NCI-H446 treated with DMSO at 0.1 percent for 48 hours (cell line): ENCODE measurements around the gene ADIRF.
"Not testable (repeated sequence)": the region's sequence is repeated elsewhere in the genome, so short reads cannot be mapped to it uniquely, and the experiment has no call there.

Source experiments
- DNase-seq: peaks from one replicate; lab custom pipeline; 2025; lab: John Stamatoyannopoulos, UW

Gene ADIRF

DNA sequence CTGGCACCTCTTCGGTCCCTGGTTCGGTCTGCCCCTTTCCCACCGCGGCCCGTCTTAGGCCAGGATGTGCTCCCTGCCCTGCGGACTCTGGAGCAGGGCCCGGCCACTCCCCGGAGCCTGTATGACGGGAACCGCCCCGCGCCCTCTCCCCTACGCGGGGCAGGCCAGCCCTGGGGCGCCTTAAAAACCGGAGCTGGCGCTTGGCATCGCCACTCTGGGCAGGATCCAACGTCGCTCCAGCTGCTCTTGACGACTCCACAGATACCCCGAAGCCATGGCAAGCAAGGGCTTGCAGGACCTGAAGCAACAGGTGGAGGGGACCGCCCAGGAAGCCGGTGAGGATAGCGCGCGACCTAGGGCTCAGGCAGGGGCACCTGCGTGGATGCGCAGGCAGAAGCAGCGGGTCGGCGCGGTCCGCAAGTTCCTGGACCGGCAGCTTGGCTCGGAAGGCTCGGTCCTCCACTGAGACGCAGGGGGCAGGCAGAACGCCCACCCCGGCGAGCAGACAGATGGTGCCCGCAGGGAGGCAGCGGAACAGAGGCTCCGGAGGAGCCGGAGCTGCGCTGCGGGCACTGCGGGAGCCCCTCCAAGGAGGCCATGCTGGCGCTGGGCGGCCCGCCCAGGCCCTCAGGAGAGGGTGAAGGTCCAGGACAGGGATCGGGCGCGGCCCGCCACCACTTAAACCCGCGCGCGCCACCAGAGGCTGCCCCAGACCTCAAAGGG, at the start of gene ADIRF:
Gene ADIRF, plus strand, starts transcription at position 212 of the 723 bp plus-strand sequence. Its CDS starts 63 bp downstream, at position 275.
- no peak for DNase-seq

DNA sequence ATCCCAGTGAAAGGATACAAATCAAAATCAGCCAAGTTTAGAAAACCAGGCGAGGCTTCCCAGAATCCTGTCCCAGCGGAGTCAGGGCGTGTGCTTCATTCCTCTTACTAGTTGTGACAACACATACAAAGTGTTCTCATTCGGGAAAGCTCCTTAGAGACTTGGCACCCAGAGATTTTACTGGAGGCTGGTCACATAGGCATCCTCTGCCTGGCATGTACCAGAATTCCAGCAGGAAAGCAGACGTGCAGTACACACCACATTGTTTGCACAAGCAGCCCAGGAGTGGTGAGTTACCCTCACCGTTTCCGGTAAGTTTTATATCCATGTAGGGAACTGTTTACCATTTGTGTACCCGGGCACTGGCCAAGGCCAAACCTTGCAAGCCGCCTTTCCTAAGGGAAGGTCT, 45.7 kb upstream of the ADIRF start:
- DNase-seq = no peak

- DNase-seq = no peak
These were observed 38.6 kb upstream of the ADIRF start for GRCh38 chr10:86929468-86930380.

DNA sequence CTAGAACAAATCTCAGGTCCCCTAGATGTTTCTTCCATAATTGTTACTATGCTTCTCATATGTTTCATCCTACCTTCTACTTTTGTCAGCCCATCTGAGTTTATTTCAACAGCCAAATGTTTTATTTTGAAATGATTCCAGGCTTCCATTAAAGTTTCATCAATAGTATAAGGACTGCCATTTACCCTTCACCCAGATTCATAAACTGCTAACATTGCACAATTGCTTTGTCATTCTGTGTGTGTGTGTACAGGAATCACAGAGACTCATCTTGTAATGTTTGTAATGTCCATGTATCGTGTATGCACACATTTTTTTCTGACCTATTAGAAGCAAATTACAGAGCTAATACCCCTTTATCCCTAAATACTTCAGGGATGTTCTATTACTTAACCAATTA, 36.4 kb upstream of the ADIRF start:
- no peak for DNase-seq

- no peak for DNase-seq
These were observed 35.6 kb upstream of the ADIRF start for GRCh38 chr10:86932674-86933073.

GRCh38 chr10:86934162-86934711, 34.0 kb upstream of the ADIRF start:
- not testable (repeated sequence) for DNase-seq

DNA sequence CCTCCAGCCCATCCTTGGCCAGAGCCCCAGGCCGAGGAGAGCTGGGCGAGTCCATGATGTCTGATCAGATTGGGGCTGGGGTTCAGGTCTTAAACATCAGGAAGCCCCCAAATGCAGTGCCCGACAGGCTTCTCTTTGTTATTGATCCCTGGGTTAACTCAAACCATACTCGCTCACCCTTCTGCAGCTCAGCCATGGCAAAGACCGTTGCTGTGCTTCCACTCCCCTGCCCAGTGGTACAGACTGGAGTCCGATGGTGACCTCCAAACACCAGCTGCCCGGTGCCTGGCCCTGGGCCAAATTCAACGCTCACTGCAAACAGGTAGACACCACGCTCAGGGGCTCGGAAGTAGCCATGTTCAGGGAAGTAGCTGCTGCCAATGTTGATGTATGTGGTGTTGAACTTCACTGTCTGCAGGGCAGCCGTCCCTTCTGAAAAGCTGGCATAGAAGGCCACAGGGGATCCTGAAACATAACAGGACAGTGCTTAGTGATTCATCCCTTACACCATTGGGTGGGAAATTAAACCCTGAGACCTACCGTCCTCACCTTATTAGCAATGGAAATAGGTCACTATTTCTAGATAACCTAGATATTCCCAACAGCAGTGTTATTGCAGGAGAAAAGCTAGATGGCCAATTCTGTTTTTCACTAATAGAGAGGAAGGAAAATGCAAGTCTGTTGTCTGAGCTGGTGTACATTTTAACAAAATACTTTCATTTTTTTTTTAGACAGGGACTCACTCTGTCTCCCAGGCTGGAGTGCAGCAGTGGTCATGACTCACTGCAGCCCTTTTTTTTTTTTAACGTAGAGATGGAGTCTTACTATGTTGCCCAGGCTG, 31.4 kb upstream of the ADIRF start:
- no peak for DNase-seq

DNA sequence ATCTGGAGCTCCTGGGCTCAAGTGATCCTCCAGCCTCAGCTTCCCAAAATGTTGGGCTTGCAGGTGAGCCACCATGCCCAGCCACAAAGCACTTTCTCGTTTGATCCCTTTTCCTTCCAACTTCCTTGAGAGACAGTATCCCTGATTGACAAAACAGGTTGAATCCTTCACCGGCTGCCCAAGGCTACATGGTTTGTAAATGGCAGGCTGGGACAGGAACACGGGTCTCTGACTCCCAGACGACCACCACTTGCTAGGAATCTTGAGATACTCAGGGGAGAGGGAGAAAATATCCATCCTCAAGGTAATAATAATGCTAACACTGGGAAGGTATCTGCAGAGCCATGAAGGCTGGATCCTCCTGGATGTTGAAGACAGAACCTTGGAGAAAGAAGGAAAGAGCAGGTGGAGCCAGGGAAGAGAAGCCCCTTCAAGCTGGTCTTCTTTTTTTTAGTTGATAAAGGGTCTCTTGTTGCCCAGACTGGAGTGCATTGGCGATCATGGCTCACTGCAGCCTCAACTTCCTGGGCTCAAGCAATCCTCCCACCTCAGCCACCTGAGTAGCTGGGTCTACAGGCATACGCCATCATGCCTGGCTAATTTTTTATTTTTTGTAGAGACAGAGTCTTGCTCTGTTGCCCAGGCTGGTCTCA, 30.7 kb upstream of the ADIRF start:
- no peak for DNase-seq

DNA sequence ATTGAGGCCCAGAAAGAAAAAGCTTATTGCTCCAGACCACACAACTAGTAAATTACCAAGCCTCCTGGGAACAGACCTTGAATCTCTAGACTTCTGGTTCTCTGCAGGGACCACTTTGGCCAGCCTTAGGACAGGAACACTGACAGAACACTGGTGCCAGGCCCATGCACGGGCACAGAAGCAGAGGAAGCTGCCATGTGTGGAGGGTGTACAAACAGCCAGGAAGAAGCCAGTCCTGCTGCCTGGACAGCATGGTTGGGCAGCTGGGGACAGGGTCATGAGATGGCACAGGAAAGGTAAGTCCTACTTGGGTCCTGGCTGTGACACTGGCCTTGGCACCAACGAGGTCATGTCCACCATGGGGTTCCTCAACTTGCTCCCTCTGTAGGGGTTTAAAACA, 30.0 kb upstream of the ADIRF start:
- DNase-seq = no peak

- not testable (repeated sequence) for DNase-seq
These were observed 28.2 kb upstream of the ADIRF start for GRCh38 chr10:86940076-86940475.

GRCh38 chr10:86940677-86941076, 27.6 kb upstream of the ADIRF start:
- DNase-seq = no peak

DNA sequence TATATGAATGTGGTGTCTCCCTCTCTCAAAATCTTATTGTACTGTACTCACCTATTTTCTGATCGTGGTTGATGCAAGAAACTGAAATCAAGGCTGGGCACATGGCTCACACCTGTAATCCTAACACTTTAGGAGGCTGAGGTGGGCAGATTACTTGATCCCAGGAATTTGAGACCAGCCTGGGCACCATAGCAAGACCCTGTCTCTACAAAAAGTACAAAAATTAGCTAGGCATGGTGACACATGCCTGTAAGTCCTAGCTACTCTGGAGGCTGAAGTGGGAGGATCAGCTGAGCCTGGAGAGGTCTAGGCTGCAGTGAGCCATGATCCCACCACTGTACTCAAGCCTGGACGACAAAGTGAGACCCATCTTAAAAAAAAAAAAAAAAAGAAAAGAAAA, 26.9 kb upstream of the ADIRF start:
- no peak for DNase-seq

DNA sequence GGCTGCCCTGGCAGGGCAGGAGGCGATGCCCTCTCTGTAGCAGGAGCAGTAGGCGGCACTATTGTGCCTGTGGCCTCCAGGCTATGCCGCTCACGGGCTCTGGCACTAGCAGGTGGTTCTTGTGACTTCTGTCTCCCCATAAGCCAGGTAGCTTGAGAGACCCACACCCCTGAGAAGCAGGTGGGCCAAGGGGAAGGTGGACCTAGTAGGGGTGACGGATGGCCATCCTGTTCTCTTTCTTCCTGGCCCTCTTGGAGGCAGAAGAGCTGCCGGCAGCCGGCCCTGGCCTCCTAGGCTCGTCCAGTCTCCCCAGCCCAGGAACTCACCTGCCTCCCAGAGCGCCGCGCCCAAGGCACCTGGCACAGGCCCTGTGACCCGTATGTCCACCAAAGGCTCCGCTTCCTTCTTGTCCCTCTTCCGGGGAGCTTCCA, 26.3 kb upstream of the ADIRF start:
- no peak for DNase-seq

DNA sequence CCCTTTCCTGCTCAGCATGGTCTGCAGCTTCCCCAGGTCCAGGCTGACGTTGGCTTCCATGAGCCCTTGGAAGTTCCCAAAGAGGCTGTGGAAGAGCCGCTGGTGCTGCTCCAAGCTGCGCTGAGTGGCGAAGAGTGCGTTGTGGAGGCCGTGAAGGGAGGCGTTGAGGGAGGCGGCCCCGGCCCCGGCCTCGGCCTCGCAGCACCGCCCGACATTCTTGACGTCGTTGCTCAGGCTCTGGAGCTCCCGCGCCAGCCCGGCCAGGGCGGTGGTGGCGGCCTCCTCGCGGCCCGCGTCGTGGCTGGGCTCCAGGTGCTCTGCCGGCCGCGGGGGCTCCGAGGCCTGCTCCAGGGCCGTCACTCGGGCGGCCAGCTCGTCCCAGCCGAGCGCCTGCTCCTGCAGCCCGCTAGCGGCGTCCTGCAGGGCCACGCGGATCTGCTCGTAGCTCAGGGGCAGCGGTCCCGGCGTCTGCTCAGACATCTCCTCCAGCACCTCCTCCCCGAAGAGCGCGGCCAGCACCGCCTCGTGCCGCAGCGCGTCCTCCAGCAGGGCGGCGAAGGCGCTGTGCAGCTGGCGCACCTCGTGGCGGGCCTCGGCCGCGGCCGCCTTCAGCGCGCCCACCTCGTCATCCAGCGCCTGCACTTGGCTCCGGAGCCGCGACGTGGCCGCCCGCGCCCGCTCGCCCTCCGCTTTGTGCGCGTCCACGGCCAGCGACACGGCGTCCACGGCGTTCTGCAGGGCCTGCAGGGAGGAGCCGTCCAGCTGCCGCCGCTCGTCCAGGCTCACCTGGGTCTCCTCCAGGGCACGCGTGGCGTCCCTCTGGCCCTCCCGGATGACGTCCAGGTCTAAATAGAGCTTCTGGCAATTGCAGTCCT, 25.6 kb upstream of the ADIRF start:
- DNase-seq = no peak

DNA sequence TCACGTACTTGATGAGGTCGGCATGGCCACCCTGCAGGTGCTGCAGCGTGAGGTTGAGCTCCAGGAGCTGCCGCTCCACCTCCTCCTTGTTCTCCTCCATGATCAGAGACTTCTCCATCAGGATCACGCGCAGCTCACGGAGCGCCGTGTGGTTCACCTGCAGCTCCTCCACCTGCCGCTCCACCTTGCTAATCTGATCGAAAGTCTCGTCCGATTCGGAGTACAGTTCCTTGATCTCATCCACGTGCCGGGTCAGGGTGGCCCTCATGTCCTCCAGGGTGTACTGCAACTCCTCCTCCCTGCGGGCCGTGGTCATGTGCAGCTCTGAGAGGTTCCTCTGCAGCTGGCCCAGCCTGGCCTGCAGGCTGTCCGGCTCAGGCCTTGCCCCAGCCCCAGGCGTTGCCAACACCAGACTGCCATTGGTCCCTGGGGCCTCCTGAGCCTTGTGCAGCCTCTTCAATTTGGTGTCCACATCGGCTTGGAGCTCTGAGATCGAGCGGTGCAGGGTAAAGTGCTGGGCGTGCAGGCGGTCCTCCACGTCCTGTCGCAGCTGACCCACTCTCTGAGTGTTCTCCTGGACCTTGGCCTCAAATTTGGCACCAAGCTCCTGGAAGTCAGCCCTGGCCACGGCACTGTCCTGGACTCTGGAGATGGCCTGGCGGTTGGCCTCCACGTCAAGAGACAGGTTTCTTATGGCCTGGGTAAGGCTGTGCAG, 24.8 kb upstream of the ADIRF start:
- no peak for DNase-seq

GRCh38 chr10:86944031-86944419, 24.3 kb upstream of the ADIRF start:
- no peak for DNase-seq

DNA sequence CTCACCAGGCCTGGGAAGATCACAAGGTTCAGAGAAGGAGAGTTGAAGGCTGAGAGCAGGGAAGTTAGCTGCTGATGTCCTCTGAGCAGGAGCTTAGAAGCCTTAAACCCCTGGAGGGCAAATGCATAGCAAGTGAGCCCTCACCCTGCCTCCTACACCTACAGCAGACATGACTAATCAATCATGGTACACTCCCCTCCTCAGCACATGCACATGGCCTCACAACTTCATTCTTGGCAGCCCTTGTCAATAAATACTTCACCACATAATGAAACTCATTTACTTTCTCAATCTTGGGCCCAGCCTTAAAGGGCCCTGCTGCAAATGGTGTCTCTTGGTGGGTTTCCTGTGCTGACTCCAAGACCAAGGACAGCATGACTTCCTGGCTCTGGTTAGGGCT, 23.8 kb upstream of the ADIRF start:
- no peak for DNase-seq

- DNase-seq = no peak
These were observed 23.4 kb upstream of the ADIRF start for GRCh38 chr10:86944907-86945306.

GRCh38 chr10:86945361-86946212, 22.7 kb upstream of the ADIRF start:
- DNase-seq = no peak
